HPDE6-E6E7 (cell line): ENCODE results near the gene CES4A.
"Not testable (repeated sequence)": the region's sequence is repeated elsewhere in the genome, so short reads cannot be mapped to it uniquely, and the experiment has no call there.

Experiments
- DNase-seq: peaks from one replicate; pipeline ENCODE4 v3.0.0; 2011; ENCODE audit warnings: missing footprints; ENCODE audit errors: extremely low spot score

The CES4A gene

GRCh38 chr16:66988197-66988788, at the start of gene CES4A:
Gene CES4A, plus strand, starts transcription at chr16:66988589. Its CDS starts 184 bp downstream, at chr16:66988773.
- DNase-seq, result peak; percentile 60

DNA sequence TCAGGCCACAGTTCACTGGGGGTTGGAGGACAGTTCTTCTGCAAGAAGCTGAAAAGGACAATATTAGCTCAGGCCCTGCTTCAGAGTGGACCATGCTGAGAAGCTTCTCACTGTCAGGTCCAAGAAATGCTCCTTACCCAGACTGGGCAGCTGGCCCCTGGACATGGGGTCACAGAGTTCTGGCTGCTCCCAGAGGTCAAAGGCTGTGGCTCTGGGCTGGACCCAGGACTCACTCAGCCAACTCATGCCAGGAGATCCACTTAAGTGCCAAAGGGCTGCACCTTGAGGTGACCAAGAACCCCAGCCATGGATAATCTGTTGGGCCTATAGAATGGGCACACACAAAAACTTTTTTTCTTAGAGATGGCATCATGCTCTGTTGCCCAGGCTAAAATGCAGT, 49.0 kb upstream of the CES4A start:
- no peak for DNase-seq

DNA sequence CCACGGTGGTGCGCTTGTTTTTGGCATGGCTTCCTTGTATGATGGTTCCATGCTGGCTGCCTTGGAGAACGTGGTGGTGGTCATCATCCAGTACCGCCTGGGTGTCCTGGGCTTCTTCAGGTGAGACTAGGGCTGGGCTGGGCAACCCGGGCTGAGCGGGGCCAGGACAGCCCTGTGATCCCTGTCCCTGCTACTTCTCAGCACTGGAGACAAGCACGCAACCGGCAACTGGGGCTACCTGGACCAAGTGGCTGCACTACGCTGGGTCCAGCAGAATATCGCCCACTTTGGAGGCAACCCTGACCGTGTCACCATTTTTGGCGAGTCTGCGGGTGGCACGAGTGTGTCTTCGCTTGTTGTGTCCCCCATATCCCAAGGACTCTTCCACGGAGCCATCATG, 48.2 kb upstream of the CES4A start:
- no peak for DNase-seq

GRCh38 chr16:66942981-66943380, 45.4 kb upstream of the CES4A start:
- no peak for DNase-seq

DNA sequence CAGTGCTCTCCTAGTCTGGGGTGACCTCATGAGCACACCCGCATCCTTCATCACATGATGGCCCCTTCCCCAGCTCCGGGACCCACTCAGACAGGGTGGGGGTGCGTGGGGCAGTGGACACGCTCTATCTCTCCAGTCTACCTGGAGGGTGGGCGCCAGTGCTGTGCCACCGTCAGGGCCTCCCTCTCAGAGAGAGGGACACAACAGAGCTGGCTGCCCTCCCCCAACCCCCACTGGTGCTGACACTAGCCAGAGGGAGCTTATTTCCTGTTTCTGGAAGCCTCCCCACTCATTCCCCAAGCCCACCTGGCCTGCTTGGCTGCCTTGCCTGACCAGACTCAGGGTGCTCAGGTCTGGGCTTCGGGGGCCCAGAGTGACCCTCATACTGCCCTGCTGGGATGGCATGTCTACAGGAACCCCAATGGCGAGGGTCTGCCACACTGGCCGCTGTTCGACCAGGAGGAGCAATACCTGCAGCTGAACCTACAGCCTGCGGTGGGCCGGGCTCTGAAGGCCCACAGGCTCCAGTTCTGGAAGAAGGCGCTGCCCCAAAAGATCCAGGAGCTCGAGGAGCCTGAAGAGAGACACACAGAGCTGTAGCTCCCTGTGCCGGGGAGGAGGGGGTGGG, 44.8 kb upstream of the CES4A start:
- DNase-seq, result no peak

GRCh38 chr16:66944054-66944441, 44.3 kb upstream of the CES4A start:
- no peak for DNase-seq

- DNase-seq, result not testable (repeated sequence)
Measured at GRCh38 chr16:66944971-66945370, 43.4 kb upstream of the CES4A start.

DNA sequence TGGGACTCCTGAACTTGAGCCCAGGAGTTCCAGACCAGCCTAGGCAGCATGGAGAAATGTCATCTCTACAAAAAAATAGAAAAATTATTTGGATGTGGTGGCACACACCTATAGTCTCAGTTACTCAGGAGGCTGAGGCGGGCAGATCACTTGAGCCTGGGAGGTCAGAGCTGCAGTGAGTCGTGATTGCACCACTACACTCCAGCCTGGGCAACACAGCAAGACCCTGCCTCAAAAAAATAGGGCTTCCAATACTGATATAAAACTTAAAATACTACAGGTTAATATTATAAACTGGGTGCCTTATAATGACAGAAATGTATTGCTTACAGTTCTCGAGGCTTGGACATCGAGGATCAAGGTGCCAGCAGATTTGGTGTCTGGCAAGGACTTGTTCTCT, 42.5 kb upstream of the CES4A start:
- DNase-seq, result no peak

GRCh38 chr16:66946541-66946940, 41.8 kb upstream of the CES4A start:
- DNase-seq, result no peak

GRCh38 chr16:66946974-66947301, 41.5 kb upstream of the CES4A start:
- DNase-seq, result no peak

DNA sequence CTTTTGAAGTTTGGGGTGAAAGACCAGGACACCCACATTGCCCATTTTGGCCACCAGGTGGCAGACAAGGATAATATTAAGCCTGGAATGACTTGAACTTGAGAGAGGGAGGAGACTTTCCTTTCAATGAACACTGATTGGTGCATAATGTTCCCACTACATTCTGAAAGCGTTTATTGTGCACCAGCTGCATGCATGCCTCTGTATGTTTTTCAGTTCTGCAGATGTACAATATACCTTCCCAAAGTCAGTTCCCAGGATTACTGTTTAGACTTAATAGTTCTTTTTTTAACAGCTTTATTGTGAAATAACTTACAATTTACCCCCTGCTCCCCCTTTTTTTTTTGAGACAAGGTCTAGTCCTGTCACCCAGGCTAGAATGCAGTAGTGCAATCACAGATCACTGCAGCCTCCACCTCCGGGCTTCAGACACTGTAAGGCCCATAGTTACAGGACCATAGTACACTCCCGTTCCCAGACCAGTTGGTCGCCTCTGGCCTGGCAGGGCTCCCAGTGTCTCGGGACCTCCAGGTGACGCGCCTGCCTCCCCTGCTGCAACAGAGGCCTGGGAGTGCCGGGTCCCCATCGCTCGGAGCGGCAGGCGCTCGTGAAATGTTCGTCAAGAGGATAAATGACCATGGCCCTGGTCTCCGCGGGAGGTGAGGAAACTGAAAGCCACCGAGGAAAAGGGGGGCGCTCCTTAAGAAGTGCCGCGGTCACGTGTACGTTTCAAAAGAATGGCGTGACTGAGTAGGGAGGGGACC, 40.9 kb upstream of the CES4A start:
- DNase-seq, result peak; percentile 92

DNA sequence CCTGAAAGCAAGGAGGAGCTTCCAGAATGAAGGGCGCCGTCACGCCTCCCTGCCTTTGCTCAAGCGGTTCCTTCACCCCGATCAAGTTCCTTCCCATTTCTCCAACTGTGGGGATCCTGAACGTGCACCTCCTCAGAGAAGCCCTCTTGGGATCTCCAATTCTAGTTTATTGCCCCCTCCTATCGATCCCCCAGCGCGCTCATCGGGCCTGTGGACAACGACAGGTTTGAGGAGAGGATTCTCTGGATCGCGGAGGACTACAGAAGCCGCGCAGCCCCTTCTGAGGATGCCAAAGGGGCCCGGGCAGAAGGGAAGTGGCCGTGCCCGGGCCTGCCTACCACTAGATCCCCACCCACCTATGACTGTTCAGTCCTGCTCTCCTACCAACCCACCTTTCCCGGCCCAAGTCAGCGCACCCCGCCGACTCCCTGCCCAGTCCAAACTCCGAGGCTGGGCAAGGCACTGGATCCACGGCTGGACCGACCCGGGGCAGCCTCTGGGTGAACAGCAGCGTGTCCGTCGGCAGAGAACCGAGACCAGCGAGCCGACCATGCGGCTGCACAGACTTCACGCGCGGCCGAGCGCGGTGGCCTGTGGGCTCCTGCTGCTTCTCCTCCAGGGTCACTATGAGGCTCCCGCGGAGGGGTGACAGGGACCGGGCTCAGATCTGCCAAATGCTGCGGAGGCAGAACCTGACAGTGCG, 40.1 kb upstream of the CES4A start:
- no peak for DNase-seq

- no peak for DNase-seq
Measured at GRCh38 chr16:66948837-66949225, 39.6 kb upstream of the CES4A start.

DNA sequence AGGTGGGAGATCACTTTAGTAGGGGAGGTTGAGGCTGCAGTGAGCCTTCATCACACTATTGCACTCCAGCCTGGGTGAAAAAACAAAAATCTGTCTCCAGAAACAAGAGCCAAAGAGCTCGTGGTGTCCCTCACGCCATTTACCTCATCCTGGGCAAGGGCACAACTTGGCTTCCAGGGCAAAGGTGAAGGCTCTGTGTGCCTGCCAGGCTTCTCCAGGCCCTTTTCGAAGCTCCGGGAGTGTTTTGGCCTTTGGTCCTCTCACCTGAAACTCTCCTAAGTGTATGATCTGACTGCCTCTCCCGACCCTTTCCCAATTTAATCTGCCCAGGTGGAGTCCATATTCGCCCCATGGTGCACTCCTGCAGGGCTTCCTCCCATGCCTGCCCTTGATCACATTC, 38.9 kb upstream of the CES4A start:
- no peak for DNase-seq

- no peak for DNase-seq
Measured at GRCh38 chr16:66950437-66950836, 38.0 kb upstream of the CES4A start.

DNA sequence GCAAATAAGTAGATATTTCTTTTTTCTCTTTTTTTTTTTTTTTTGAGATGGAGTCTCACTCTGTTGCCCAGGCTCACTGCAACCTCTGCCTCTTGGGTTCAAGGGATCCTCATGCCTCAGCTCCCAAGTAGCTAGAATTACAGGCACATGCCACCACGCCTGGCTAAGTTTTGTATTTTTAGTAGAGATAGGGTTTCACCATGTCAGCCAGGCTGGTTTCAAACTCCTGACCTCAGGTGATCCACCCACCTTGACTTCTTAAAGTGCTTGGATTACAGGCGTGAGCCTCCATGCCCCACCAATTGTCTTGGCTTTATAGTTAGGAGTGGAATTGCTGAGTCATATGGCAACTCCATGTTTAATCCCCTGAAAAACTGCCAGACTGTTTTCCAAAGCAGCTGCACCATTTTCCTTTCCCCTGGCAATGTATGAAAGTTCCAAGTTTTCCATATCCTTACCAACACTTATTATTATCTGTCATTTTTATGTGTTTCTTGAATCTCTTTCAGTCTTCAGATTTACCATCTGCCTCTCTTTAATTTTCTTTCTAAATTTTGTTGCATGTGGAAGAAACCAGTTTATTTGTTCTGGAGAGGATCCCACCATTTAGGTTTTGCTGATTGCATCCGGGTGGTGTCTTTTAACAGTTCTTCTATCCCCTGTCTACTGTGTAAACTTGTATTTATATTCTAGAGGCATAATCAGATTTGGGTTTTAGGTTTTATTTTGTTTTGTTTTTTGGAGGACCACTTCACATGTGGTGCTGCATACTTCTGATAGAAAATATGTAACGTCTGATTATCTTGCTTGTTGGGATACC, 37.2 kb upstream of the CES4A start:
- DNase-seq, result no peak

DNA sequence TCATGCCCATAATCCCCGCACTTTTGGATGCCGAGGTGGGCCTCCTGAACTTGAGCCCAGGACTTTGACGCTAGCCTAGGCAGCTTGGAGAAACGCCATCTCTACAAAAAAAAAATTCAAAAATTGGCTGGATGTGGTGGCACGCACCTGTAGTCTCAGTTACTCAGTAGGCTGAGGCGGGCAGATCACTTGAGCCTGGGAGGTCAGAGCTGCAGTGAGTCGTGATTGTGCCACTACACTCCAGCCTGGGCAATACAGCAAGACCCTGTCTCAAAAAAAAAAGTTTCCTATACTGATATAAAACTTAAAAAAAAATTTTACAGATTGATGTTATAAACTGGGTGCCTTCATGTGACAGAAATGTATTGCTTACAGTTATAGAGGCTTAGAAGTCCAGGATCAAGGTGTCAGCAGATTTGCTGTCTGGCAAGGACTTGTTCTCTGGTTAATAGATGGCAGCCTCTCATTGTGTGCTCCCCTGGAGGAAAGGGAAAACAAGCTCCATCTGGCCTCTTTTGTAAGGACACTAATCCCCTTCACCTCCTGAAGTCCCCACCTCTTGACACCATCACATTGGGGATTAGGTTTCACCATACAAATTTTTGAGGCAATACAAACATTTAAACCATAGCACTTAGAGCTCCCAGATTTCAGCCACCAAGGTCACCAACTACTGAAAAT, 35.8 kb upstream of the CES4A start:
- no peak for DNase-seq

- peak; percentile 89 for DNase-seq
Measured at GRCh38 chr16:66953462-66954096, 34.8 kb upstream of the CES4A start.

- peak; percentile 89 for DNase-seq
Measured at GRCh38 chr16:66954097-66954659, 34.2 kb upstream of the CES4A start.
